ENCODE measurements around the gene URB1. TPM values are rescaled to one million over a fixed set of nuclear protein-coding genes. Genes with fewer than 3 reads are reported as not detected.
"Not testable (repeated sequence)": the region's sequence is repeated elsewhere in the genome, so short reads cannot be mapped to it uniquely, and the experiment has no call there.

Gene URB1
- total RNA-seq, 1 experiment from 2014 or later, result 13.9 TPM

DNA sequence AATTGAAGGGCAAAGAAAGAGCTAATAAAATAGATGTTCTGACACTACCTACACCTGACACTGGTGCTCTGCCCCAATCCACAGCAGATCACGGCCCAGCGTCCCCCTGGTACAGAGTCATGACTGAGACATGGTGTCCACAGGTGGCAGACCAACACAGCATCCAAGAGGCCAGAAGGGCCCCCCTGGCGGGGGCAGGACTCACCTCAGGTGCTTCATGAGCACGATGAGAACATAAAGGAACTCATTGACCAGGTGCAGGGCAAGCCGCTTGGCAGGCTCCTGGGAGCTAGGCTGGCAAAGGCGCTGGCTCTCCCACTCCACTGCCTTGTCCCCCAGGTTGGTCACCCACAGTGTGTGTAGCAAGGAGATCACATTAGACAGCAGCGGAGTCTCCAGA, 73.8 kb downstream of the URB1 start:
- no peak for DNase-seq (ENCODE audit: low spot score)

- no peak for DNase-seq (ENCODE audit: low spot score)
These were observed 75.1 kb downstream of the URB1 start for GRCh38 chr21:32317726-32318125.

DNA sequence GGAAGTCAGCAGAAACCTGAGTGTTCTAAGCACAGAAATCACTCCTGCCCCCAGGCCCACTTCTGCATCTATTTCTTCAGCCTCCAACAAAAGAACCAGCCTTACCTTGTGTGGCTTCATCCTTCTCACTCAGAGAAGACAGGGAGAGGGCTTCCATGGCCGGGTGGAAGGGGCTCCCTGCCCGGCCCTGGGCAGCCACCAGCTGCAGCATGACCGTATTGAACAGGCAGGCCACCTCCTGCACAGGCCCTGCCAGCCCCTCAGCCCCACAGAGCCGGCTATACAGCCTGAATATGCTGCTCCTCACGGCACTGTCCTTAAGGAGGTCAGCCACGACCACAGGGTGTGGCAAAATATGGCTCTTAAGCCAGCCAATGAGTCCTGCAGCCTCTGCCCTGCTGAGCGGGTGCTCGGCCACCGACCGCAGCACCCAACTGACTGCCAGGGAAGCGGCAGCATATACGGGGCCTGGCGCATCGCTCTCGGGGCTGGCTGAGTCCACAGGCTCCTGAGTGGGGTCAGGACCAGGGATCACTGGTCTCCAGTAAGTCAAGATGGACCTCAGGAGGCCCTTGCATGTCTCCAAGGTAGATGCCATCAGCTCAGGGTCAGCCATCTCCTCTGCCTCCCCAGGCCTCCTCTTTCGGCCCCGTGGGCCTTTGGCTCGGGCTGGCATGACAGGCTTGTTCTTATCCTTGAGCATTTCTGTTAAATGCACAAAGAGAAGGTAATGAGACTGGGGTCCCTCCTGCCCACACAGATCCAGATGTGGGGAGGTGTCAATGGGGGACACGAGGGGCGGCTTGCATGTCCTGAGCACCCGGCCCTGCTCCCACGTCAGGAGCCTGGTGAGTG, 76.2 kb downstream of the URB1 start:
- no peak for DNase-seq (ENCODE audit: low spot score)

DNA sequence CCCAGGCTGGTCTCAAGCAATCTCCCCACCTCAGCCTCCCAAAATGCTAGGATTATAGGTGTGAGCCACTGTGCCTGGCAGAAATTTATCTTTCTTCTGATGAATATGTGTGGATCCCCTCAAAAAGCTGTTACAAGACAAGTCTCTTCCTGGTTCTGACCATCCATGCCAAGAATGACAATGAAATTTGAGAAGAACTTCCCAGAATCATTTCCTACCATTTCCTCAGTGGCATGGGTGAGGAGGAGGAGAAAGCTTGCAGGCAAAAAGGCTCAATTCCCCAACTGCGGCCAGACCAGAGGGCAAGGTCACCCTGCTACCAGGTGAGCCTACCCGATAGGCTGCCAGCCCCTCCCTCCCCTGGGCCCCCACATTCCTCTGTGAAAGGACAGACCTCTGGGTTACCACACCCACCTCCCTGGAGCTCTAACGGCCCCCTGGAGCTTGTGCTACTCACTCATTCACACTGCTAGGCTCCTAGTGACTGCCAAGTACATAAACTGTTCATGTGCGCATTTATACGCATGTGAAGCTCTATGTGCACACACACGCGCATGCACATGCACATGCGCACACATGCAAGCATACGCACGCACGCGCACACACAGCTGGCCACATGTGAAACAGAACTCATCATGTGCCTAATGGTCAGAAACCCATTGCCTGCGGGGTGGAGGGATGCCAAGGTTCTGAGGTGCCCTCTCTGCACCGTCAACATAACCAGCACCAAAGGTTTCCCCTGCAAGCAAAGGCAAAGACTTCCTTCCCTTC, 77.1 kb downstream of the URB1 start:
- DNase-seq (ENCODE audit: low spot score), result no peak

GRCh38 chr21:32314806-32315205, 78.0 kb downstream of the URB1 start:
- no peak for DNase-seq (ENCODE audit: low spot score)

DNA sequence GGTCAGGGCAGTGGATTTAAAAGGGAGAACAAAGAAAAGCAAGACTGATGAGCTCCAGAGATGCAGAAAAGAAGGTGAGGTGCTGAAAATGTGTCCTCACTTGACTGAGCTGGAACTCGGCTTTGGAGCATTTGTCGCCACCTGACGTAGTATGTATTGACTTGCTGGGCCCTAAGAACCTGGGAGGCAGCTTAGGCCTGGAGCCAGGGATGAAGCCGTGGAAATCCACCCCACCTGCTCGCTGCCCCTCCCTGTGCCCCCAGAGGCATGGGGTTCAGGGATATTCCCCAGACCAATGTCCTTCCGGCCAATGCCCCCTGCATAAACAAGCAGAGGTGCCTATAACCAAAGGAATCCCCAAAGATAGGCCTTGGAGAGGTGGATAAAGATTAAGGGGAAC, 79.8 kb downstream of the URB1 start:
- no peak for DNase-seq (ENCODE audit: low spot score)

- DNase-seq (ENCODE audit: low spot score), result no peak
These were observed 80.5 kb downstream of the URB1 start for GRCh38 chr21:32312326-32312725.

GRCh38 chr21:32311621-32312020, 81.2 kb downstream of the URB1 start:
- DNase-seq (ENCODE audit: low spot score), result no peak

- DNase-seq (ENCODE audit: low spot score), result not testable (repeated sequence)
These were observed 81.8 kb downstream of the URB1 start for GRCh38 chr21:32310976-32311375.

DNA sequence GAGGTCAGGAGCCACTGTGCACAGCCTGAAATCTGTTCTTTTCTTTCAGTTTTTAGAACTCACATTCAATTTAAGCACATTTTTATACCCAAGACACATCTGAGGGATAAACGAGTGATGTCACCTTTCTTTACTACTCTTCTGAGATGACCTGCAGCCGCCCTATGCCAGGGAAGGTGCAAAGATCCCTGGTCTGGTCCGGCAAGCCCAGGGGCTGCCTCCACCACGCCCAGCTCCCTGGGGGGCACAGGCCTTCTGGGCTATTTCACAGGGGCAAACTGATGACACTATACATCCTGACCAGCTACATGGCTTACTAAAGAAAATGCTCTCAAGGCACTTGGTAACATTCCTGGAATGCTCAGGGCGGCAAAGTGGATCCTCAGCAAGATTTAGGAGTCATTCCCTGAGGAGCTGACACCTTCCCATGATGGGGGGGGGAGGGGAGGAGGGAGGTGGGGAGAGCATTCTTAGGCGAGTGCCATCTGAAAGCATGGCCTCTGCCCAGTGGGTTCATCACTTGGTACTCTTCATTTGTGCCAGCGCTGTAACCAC, 82.8 kb downstream of the URB1 start:
- no peak for DNase-seq (ENCODE audit: low spot score)

GRCh38 chr21:32308696-32309095, 84.1 kb downstream of the URB1 start:
- DNase-seq (ENCODE audit: low spot score), result no peak

DNA sequence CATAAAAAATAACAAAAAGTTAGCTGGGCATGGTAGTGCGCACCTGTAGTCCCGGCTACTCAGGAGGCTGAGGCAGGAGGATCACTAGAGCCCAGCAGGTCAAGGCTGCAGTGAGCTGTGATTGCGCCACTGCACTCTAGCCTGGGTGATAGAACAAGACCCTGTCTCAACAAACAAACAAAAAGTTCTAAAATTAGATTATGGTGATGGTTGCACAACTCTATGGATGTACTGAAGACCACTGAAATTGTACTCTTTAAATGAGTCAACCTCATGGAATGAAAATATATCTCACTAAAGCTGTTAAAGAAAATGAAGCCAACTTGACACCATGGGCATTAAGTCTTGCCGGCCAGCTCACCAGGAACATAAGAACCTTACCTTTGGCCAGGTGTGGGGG, 85.1 kb downstream of the URB1 start:
- DNase-seq (ENCODE audit: low spot score), result no peak

GRCh38 chr21:32306021-32306780, 86.6 kb downstream of the URB1 start:
- DNase-seq (ENCODE audit: low spot score), result no peak

DNA sequence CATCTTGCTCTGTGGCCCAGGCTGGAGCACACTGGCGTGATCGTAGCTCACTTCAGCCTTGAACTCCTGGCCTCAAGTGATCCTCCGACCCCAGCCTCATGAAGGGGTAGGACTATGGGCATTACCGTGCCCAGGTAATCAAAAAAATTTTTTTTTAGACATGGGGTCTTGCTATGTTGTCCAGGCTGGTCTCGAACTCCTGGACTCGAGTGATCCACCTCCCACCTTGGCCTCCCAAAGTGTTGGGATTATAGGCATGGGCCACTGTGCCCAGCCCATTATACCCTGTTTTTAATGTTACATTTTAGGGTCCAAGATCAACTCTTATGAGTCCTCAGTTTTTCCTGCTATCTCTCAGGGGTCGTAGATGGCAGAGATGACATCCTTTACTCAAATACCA, 87.8 kb downstream of the URB1 start:
- no peak for DNase-seq (ENCODE audit: low spot score)

DNA sequence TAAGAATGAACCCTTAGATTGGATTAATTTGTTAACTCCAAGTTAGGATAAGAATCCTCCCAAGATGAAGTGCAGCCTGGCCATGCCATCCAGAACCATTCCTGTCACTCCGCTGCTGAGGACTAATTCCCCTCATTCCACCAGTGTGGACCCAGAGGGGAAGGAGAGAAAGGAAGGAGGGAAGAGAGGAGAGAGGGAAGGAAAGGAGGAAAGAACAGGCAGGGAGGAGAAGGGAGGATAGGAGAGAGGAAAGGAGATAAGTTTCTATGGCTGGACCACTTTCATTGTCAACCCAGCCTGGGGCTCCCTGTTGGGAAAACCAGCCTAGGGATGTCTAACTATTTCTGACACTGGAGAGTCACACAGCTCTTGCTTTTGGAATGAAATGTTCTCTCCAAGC, 89.4 kb downstream of the URB1 start:
- DNase-seq (ENCODE audit: low spot score), result no peak

DNA sequence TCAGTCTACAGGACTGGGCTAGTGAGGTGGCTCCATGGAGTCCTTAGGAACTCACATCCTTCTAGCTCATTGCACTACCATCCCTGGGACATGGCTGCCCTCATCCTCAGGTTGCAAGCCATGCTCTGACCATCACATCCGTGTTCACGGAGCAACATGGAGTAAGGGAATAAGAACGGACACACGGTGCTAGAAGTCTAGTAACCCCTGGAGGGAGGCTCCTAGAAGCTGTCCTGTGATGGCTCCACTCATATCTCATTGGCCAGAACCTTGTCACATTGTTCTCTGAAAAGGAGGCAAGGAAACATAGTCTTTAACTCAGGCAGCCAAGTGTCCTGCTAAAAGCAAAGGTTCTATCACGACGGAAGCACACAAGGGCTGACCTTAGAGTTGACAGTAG, 90.3 kb downstream of the URB1 start:
- no peak for DNase-seq (ENCODE audit: low spot score)

- DNase-seq (ENCODE audit: low spot score), result no peak
These were observed 91.2 kb downstream of the URB1 start for GRCh38 chr21:32301596-32301995.

DNA sequence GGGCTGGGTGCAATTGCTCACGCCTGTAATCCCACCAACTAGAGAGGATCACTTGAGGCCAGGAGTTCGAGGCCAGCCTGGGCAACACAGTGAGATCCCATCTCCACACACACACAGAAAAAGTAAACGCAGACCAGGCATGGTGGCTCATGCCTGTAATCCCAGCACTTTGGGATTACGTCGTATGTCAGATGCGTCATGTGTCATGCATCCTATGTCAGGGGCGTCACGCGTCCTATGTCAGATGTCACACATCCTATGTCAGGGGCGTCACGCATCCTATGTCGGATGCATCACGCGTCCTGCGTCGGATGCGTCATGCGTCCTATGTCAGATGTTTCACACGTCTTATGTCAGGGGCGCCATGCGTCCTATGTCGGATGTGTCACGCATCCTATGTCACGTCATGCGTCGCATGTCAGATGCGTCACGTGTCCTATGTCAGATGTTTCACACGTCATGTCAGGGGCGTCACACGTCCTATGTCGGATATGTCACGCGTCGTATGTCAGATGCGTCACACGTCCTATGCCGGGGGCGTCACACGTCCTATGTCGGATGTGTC, 92.6 kb downstream of the URB1 start:
- no peak for DNase-seq (ENCODE audit: low spot score)

DNA sequence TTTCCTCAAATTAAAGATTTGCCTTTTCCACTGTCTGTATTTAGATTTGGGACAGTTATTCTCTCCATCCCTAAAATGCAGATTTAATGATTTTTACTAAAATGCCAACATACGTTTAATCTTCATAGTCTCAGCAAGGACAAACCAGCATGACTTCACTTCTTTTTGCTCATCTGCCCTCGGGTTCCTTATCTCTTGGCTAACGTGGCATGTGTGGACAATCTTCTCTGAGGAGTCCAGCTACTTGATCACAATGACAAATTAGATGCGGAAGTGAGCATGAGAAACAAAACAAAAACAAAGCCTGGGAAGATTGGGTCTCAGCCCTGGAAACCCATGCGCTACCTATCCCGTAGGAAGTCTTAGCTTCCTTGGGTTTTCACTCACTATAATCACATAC, 93.1 kb downstream of the URB1 start:
- DNase-seq (ENCODE audit: low spot score), result no peak

DNA sequence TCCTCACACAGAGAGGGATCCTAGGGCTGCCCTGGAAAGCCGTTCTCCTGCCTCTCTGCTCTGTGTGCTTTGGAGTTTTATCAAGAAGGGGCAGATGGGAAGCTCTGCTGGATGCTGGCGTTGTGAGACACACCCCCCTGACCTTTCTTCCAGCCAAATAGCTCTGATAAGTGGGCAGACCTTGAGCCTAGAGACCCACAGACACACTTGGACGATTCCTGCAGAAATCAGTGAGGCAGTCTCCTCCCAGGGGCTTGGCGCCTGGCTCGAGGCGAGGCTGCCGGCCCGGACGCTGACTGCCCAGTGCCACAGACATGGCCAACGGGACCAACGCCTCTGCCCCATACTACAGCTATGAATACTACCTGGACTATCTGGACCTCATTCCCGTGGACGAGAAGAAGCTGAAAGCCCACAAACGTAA, 94.1 kb downstream of the URB1 start, which contains the start of gene MRAP:
TSS of gene MRAP (plus strand) at position 198 of the 424 bp plus-strand sequence. CDS start at position 315, 117 bp downstream.
- no peak for DNase-seq (ENCODE audit: low spot score)

GRCh38 chr21:32298148-32298559, 94.7 kb downstream of the URB1 start:
- DNase-seq (ENCODE audit: low spot score), result no peak

Measured in HT-29 (cell line).